Measurements from ENCODE around the gene OR2M7.
"Not testable (repeated sequence)": the region's sequence is repeated elsewhere in the genome, so short reads cannot be mapped to it uniquely, and the experiment has no call there.

The OR2M7 gene, protein sequence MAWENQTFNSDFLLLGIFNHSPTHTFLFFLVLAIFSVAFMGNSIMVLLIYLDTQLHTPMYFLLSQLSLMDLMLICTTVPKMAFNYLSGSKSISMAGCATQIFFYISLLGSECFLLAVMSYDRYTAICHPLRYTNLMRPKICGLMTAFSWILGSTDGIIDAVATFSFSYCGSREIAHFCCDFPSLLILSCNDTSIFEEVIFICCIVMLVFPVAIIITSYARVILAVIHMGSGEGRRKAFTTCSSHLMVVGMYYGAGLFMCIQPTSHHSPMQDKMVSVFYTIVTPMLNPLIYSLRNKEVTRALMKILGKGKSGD

DNA sequence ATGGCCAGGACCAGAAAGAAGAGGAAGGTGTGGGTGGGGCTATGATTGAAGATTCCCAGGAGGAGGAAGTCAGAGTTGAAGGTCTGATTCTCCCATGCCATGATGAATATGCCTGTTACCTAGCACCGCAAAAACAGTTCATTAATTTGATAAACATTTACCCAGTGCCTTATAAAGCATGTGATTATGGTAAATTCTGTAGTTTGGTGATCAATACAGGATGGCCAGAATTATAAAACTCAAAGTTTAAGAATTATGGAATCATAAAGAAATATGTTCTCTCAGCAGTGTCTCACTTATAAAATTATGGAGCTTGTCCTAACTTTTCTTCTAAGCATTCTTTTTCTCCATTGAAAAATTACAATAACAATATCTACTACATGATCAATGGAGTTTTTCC lies at the start of gene OR2M7:
TSS of gene OR2M7 (minus strand) at position 101 of the 400 bp plus-strand sequence. CDS start at position 101, 0 bp downstream.
- Histone ChIP-seq H3K36me3 (ENCODE audit: insufficient read depth, low read length) (no peaks in the 10 kb centered on the region), H3K9ac (ENCODE audit: low read depth, low read length) (no peak within 1 kb of the TSS), H3K4me1 (ENCODE audit: insufficient read depth, low read length) (no peaks in the 10 kb centered on the region), H3K9me3 (ENCODE audit: control insufficient read depth, insufficient read depth, low read length) (no peaks in the 10 kb centered on the region)

DNA sequence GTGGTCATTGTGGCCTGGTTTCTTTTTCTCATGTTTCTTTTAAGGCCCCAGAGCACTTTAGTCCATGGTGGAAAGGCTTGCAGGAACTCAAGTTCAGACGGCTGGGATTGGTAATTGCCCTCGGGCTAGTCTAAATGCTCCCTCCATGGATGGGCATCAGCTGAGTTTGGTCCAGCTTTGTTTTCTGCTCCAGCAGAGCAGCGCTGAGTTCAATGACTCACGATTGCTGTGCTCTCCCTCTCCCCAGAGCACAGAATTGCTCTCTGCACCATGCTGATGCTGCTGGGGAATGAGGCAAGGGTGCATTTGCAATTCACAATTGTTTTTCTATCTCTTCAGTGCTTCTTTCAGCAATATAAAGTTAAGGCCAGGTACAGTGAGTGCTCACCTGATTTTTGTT lies 49.4 kb upstream of the OR2M7 start:
- no peak overlapping the region for H3K9ac ChIP-seq (ENCODE audit: low read depth, low read length)
- H3K9me3 ChIP-seq (ENCODE audit: control insufficient read depth, insufficient read depth, low read length) = no peaks in the 10 kb centered on the region
- no peaks in the 10 kb centered on the region for H3K36me3 ChIP-seq (ENCODE audit: insufficient read depth, low read length)
- no peaks in the 10 kb centered on the region for H3K4me1 ChIP-seq (ENCODE audit: insufficient read depth, low read length)

DNA sequence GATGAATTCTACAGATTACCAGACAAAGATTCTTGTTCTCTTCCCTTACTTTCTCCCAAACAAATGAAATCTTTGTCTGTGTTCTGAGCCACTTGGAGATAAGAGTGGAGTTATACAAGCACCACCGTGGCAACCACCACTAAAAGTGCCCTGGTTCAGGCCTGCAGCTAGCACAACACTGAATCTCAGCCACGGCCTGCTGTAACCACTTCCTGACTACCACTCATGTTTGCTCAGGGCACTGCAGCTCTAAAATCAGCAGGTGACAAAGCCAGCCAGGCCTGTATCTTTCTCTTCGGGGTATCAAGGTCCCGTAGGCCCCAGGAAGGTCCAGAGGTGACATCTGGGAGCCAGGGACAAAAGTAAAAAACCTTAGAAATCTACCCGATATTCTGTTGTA lies 48.0 kb upstream of the OR2M7 start:
- Histone ChIP-seq H3K4me1 (ENCODE audit: insufficient read depth, low read length) (no peaks in the 10 kb centered on the region), H3K9me3 (ENCODE audit: control insufficient read depth, insufficient read depth, low read length) (no peaks in the 10 kb centered on the region), H3K36me3 (ENCODE audit: insufficient read depth, low read length) (no peaks in the 10 kb centered on the region), H3K9ac (ENCODE audit: low read depth, low read length) (no peak overlapping the region)

DNA sequence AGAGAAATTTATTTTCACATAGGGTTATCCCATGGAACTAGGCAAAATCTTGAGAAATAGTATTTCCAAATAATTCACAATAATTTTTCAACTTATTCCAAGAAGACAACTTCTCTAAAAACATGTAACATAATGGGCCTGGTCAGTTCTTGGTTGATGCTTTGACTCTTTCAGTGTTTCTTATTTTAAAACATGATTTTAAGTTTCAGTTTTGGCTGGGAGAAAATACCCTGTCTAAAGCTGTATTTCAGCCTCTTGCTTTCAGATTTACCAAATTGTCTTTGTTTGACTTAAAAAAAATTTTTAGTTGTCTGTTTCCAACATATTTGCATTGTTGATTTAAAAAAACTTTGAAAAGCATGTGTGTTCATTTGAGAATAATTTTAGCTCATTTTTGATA lies 42.2 kb upstream of the OR2M7 start:
- Histone ChIP-seq H3K4me1 (ENCODE audit: insufficient read depth, low read length) (no peaks in the 10 kb centered on the region), H3K9me3 (ENCODE audit: control insufficient read depth, insufficient read depth, low read length) (no peaks in the 10 kb centered on the region; the same call in 1 of the 2 replicates), H3K9ac (ENCODE audit: low read depth, low read length) (no peak overlapping the region), H3K36me3 (ENCODE audit: insufficient read depth, low read length) (no peaks in the 10 kb centered on the region)

DNA sequence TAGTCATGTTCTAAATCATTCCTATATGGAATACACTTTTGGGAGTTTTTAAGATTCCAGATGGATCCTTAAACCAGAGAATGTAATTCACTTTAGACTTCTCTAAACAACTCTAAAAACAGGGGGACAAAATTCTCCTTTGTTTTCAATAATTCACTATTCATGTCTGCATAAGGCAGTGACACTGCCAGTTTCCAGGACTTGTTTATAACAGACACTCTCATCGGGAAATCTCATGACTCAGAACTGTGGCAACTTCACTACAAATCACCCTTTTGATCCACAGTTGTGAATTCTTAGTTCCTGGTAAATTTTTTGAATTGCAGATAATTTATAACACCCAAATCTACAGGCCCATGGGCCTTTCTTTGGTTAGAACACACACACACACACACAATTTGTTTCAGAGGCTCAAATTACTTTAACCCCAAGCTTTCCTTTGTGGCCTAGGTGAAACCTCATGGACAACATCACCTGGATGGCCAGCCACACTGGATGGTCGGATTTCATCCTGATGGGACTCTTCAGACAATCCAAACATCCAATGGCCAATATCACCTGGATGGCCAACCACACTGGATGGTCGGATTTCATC lies 36.9 kb upstream of the OR2M7 start, which contains the start of gene OR2T4:
TSS of gene OR2T4 (plus strand) at position 545 of the 595 bp plus-strand sequence. CDS start at position 545, 0 bp downstream.
- no peaks in the 10 kb centered on the region for H3K4me1 ChIP-seq (ENCODE audit: insufficient read depth, low read length)
- no peaks in the 10 kb centered on the region; the same call in 1 of the 2 replicates for H3K9me3 ChIP-seq (ENCODE audit: control insufficient read depth, insufficient read depth, low read length)
- H3K36me3 ChIP-seq (ENCODE audit: insufficient read depth, low read length) = no peaks in the 10 kb centered on the region
- H3K9ac ChIP-seq (ENCODE audit: low read depth, low read length) = no peak within 1 kb of the TSS

DNA sequence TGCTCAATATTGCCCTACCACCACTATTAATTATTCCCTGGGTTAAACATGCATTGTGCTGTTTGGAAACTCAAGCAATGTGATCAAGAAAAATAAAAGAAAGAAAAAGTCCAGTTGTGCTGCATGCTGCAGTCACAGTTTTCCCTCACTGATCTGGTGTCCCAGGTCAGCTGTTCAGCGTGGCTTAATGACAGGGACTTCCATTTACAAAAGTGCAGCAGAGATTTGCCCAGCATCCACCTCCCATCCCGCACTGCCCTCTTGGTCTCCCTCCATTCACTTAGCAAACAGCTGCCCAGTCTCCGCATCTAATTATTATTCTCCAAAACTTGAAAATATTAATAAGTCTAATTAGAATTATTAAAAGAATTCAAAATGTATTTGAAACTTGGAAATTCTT lies 35.0 kb upstream of the OR2M7 start:
- H3K4me1 ChIP-seq (ENCODE audit: insufficient read depth, low read length) = no peaks in the 10 kb centered on the region
- H3K9me3 ChIP-seq (ENCODE audit: control insufficient read depth, insufficient read depth, low read length) = no peaks in the 10 kb centered on the region

DNA sequence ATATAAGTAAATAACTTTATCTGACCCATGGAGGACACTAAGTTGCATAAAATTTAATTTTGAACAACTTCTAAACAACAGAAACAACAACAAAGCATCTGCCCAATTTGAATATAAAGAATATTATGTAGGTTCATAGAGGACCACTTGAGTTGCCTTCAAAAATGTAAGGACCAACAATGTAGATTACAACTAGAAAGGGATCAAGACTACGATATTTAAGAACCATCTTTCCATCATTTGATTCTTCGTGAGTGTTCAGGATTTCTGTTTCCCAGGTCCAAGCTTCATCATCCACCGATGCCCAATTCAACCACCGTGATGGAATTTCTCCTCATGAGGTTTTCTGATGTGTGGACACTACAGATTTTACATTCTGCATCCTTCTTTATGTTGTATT lies 24.1 kb upstream of the OR2M7 start, which contains the start of gene OR14C36:
TSS of gene OR14C36 (plus strand) at position 301 of the 400 bp plus-strand sequence. CDS start at position 301, 0 bp downstream.
- Histone ChIP-seq H3K9me3 (ENCODE audit: control insufficient read depth, insufficient read depth, low read length) (no peaks in the 10 kb centered on the region), H3K4me1 (ENCODE audit: insufficient read depth, low read length) (no peaks in the 10 kb centered on the region), H3K9ac (ENCODE audit: low read depth, low read length) (no peak within 1 kb of the TSS), H3K36me3 (ENCODE audit: insufficient read depth, low read length) (no peaks in the 10 kb centered on the region)

More for the DNA sequence above, 35.0 kb upstream of the OR2M7 start:
- H3K36me3 ChIP-seq (ENCODE audit: insufficient read depth, low read length) = no peaks in the 10 kb centered on the region
- H3K9ac ChIP-seq (ENCODE audit: low read depth, low read length) = no peak overlapping the region

DNA sequence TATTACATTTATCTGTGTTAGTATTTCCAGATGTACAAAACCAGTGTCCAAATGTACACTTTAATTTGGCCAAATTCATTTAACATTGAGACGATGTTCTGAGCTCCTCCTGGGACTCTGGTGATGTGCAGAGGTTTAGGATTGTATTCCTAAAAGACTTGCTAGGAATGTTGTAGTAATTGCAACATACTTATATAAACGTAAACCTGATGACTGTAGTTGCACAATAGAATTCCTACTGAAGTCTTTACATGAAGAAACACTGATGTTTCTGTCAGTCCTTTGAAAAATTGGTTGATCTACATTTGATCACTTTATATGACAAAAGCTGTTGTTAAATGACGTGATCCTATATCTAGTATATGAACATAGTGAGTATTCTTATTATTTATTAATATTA lies 19.1 kb upstream of the OR2M7 start:
- H3K9me3 ChIP-seq (ENCODE audit: control insufficient read depth, insufficient read depth, low read length) = no peaks in the 10 kb centered on the region
- no peak overlapping the region for H3K9ac ChIP-seq (ENCODE audit: low read depth, low read length)
- H3K4me1 ChIP-seq (ENCODE audit: insufficient read depth, low read length) = no peaks in the 10 kb centered on the region
- no peaks in the 10 kb centered on the region for H3K36me3 ChIP-seq (ENCODE audit: insufficient read depth, low read length)

DNA sequence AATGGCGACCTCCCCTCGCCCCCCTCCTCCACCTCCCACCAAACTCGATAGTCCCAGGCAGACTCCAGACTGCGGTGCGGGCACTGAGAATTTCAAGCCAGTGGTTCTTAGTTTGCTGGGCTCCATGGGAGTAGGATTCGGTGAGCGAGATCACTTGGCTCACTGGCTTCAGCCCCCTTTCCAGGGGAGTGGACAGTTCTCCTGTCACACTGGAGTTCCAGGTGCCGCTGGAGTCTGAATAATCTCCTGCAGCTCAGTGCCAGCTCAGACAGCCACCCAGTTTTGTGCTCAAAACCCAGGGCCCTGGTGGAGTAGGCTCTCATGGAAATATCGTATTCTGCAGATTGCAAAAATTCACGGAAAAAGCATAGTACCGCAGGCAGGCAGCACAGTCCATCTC lies 7.6 kb downstream of the OR2M7 start:
- Histone ChIP-seq H3K9me3 (ENCODE audit: control insufficient read depth, insufficient read depth, low read length) (no peaks in the 10 kb centered on the region), H3K9ac (ENCODE audit: low read depth, low read length) (no peak overlapping the region), H3K36me3 (ENCODE audit: insufficient read depth, low read length) (no peaks in the 10 kb centered on the region), H3K4me1 (ENCODE audit: insufficient read depth, low read length) (no peaks in the 10 kb centered on the region)

DNA sequence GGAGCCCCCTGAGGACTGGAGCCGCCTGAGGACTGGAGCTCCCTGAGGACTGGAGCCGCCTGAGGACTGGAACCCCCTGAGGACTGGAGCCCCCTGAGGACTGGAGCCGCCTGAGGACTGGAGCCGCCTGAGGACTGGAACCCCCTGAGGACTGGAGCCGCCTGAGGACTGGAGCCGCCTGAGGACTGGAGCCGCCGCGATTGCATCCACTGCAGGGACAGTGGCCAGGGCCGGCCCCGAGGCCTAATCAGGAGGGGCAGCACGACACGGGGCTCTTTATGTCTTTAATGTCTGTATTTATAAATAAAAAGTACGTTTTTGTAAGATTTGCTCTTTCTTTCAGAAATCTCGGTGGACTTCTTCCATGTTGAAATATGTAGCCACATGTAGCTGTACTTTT lies 17.6 kb downstream of the OR2M7 start:
- H3K9ac ChIP-seq (ENCODE audit: low read depth, low read length); H3K9me3 ChIP-seq (ENCODE audit: control insufficient read depth, insufficient read depth, low read length); H3K4me1 ChIP-seq (ENCODE audit: insufficient read depth, low read length); H3K36me3 ChIP-seq (ENCODE audit: insufficient read depth, low read length): not testable (repeated sequence)

DNA sequence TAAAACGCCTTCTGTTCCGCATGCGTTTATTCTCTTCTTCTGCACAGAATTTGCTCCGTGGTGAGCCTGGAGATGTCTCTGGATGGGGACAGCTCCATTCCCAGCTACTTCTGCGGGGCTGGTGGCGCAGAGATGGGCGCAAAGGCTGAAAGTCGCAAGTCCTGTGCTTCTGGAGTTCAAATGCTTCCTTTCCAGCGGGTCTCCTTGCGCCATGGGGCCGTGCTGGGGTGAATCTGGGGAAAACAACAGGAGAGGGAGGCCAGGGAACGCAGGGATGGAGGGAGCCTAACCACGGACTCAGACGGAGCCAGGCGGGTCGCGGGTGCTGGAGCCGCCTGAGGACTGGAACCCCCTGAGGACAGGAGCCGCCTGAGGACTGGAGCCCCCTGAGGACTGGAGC lies 18.3 kb downstream of the OR2M7 start:
- Histone ChIP-seq H3K9me3 (ENCODE audit: control insufficient read depth, insufficient read depth, low read length) (no peaks in the 10 kb centered on the region), H3K9ac (ENCODE audit: low read depth, low read length) (no peak overlapping the region), H3K36me3 (ENCODE audit: insufficient read depth, low read length) (no peaks in the 10 kb centered on the region), H3K4me1 (ENCODE audit: insufficient read depth, low read length) (no peaks in the 10 kb centered on the region)

DNA sequence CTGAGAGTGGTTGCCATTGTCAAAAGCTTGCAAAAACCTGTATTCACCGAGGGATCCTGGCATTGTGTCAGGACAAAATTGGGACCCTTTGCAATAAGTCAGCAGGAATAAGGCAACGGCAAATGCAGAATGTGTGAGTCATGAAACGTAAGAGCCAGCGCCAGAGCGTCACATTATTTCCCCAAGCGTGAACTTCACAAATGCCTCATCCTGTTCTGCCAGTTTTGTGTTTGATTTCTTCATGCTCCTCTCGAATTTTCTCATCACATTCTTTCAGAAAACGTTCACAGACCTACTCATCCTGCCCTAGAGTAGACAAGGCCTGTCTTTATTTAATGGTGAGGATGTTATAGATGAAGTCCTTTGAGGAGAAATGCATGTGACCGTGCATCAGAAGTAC lies 18.7 kb downstream of the OR2M7 start:
- H3K9me3 ChIP-seq (ENCODE audit: control insufficient read depth, insufficient read depth, low read length); H3K4me1 ChIP-seq (ENCODE audit: insufficient read depth, low read length); H3K9ac ChIP-seq (ENCODE audit: low read depth, low read length); H3K36me3 ChIP-seq (ENCODE audit: insufficient read depth, low read length): not testable (repeated sequence)

DNA sequence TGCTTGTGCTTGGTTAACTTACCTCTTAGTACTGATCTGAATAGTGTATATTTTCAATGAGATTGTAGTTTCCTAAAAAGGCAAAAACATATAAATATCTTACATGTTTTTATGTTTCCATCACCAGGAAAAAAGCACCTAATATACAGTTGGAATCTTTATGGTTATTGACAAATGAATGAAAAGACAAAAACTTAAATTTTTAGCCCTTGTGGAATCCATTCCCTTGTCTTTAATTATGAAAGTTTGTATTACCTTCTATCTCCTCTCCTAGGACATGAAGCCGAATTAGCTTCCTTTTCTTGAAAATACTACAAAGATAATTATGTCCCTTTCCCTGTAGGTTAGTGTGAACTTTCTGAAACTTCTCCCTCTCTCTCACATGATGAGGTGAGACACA lies 21.0 kb downstream of the OR2M7 start, which contains the start of gene OR2T12:
TSS of gene OR2T12 (minus strand) at position 101 of the 400 bp plus-strand sequence. CDS start 7,846 bp downstream, outside the sequence.
- Histone ChIP-seq H3K36me3 (ENCODE audit: insufficient read depth, low read length) (no peaks in the 10 kb centered on the region), H3K9me3 (ENCODE audit: control insufficient read depth, insufficient read depth, low read length) (no peaks in the 10 kb centered on the region), H3K4me1 (ENCODE audit: insufficient read depth, low read length) (no peaks in the 10 kb centered on the region), H3K9ac (ENCODE audit: low read depth, low read length) (no peak within 1 kb of the TSS)

DNA sequence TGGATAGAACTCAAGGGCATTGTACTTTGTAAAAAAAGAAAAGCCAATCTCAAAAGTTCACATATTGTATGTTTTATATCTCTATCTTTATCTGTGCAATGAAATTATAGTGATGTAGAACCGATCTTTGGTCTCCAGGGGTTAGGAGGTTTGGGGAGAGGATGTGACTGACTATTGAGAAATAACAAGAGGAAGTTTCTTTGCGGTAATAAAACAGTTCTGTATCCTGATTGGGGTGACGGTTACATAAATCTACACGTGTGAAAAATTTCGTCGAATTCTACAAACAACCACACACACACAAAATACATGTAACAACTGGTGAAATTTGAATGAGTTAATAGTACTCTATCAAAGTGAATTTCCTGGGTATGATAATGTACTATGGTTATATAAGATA lies 36.0 kb downstream of the OR2M7 start:
- no peaks in the 10 kb centered on the region for H3K4me1 ChIP-seq (ENCODE audit: insufficient read depth, low read length)
- H3K9me3 ChIP-seq (ENCODE audit: control insufficient read depth, insufficient read depth, low read length) = no peaks in the 10 kb centered on the region
- H3K36me3 ChIP-seq (ENCODE audit: insufficient read depth, low read length) = no peaks in the 10 kb centered on the region

DNA sequence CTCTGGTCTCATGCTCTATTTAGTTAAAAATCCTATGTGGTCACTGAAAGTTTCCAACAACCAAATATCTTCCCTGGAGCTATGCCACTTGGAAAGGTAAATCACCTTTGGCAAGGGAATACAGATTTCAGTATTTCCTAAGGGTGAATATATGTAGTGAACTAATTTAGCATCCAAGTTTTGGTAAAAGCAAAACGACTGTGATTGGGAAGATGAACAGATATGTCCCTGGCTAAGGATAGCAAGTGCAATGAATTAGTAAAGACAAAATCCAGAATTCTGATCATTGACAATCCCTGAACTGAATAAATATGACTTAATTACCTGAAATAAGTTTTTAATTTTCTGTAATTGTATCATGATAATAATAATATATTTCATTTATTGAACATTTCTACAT lies 46.5 kb downstream of the OR2M7 start, which contains the start of gene OR2T33:
TSS of gene OR2T33 (minus strand) at position 101 of the 400 bp plus-strand sequence. CDS start 4,162 bp downstream, outside the sequence.
- Histone ChIP-seq H3K9ac (ENCODE audit: low read depth, low read length) (no peak within 1 kb of the TSS), H3K36me3 (ENCODE audit: insufficient read depth, low read length) (no peaks in the 10 kb centered on the region), H3K9me3 (ENCODE audit: control insufficient read depth, insufficient read depth, low read length) (no peaks in the 10 kb centered on the region), H3K4me1 (ENCODE audit: insufficient read depth, low read length) (no peaks in the 10 kb centered on the region)

More for the DNA sequence above, 36.0 kb downstream of the OR2M7 start:
- H3K9ac ChIP-seq (ENCODE audit: low read depth, low read length) = no peak overlapping the region

Data from ES-I3 (cell line).